ENCODE data around the gene IL2RG.

IL2RG gene

GRCh38 chrX:71068044-71068918 lies 43.1 kb downstream of the IL2RG start, which contains the start of gene SNX12:
Gene SNX12 (minus strand): TSS chrX:71068334. CDS start chrX:71068306, 28 bp downstream.
- DNase-seq, result peak; percentile 93

- DNase-seq, result no peak
Observed at GRCh38 chrX:71067712-71068043, 43.7 kb downstream of the IL2RG start.

- no peak for DNase-seq
Observed at GRCh38 chrX:71067089-71067488, 44.3 kb downstream of the IL2RG start.

- no peak for DNase-seq
Observed at GRCh38 chrX:71060127-71060526, 51.2 kb downstream of the IL2RG start.

GRCh38 chrX:71057848-71058530 lies 53.4 kb downstream of the IL2RG start:
- no peak for DNase-seq

Measured in CD4-positive, alpha-beta T cell treated with Interleukin-15 for 1 hour (primary cell).